Fibroblast of skin of scalp (primary cell): ENCODE data around the gene RB1.

Source experiments
- DNase-seq: peaks from one replicate; pipeline ENCODE4 v3.0.0-alpha.2; 2013

Gene RB1

GRCh38 chr13:48500652-48501197 is 197.2 kb downstream of the RB1 start:
- DNase-seq: peak; percentile 75

DNA sequence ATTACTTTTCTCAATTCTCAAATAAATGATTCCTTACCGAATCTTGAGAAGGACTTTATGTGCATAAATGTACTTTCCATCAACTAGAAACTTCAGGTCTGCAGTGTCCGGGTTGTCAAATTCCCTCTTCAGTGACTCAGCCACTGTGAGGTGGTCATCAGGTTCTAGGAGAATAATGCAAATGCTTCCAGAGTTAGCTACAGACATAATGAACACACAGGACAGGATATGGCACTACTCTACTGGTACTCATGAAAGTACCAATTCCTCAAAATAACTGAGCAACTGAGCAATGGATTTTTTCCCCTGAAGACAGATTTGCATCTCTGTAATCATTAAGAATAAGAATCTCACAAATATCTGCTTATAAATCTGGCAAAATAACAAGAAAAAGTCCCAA is 198.2 kb downstream of the RB1 start:
- no peak for DNase-seq

DNA sequence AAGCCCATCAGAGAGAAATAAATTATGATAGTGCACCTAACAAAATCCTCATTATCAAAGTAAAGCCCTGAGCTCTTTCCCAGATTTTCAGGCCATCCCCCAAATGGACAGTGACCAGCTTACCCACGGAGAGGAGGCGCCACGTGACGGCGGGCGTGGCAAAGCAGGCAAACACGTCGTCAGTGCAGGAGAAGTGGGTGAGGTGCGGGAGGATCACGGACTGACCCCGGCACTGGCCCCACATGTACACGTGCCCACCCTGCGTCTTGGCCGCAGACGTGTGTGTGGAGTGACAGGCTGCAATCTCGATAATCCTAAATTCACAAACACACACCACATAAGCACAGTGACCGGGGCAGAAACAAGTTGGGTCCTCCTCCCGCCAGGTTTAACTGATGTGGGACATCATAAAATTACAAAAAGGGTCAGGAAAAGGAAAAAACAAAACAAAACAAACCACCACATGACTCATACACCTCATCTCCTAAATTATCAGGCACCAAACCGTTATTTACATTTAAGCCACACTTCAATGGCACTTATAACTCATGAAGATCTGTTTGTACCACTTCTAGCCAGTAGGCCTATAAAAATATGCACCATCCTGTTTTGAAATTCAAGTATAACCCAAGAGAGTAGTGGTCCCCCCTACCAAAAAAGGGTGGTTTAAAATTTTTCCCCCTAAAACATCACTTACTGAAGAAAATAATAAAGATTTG is 199.2 kb downstream of the RB1 start:
- DNase-seq: no peak

- DNase-seq: no peak
Observed at GRCh38 chr13:48504606-48505005, 201.1 kb downstream of the RB1 start.

DNA sequence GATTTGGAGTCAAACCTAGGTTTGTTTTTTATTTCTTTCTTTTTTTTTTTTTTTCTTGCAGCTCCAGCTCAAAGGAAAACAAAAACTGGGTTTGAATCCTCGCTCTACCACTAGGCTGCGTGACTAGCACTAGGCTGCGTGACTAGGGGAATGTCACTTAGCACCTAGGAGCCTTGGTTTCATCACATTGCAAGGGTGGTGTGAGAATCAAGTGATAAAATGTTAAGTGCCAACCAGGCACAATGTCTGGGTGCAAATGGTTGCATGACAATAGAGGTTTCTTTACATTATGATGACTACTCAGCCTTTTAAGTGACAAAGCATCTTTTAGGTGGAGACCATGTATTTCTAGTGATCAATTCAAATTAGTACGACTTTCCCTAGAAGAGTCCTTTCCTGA is 201.5 kb downstream of the RB1 start:
- DNase-seq: no peak

- DNase-seq: peak; percentile 60
Observed at GRCh38 chr13:48505597-48506091, 202.1 kb downstream of the RB1 start.

- DNase-seq: no peak
Observed at GRCh38 chr13:48506092-48506701, 202.6 kb downstream of the RB1 start.

DNA sequence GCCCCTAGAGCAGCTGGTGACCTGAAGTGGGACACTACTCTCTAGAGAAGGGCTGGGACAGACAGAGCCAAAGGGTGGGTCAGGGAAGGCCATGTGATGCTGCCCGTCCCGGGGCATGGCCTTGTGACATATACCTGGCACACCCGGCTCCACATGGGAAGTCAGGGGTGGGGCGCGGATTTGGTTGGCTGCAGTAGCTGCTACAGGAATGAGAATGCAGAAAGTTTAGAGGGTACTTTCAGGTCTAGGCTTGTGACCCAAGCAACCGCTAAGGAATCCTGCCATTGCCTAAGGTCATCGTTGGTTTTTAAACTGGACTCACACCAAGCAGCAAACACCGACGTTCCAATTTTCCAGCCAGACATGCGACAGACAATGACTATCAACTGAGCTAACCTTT is 203.5 kb downstream of the RB1 start:
- no peak for DNase-seq

- no peak for DNase-seq
Observed at GRCh38 chr13:48508011-48508410, 204.5 kb downstream of the RB1 start.

DNA sequence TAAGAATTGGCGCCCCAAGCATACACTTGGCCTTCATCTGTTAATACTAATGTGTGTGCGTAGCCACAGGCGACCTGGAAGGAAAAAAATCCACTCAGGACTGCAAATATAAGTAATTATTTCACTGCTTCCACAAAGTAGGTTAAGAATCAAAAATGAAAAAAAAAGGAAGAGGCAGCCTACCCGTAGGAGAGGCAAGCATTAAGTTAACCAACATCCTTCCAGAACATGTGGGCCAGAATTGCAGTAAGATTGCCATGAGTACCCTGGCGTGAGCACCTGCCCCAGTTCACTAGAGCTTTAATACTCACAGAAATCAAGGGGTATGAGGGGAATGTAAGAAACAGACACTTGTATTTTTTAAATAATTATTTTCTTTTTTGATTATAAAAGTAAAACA is 207.1 kb downstream of the RB1 start:
- no peak for DNase-seq

DNA sequence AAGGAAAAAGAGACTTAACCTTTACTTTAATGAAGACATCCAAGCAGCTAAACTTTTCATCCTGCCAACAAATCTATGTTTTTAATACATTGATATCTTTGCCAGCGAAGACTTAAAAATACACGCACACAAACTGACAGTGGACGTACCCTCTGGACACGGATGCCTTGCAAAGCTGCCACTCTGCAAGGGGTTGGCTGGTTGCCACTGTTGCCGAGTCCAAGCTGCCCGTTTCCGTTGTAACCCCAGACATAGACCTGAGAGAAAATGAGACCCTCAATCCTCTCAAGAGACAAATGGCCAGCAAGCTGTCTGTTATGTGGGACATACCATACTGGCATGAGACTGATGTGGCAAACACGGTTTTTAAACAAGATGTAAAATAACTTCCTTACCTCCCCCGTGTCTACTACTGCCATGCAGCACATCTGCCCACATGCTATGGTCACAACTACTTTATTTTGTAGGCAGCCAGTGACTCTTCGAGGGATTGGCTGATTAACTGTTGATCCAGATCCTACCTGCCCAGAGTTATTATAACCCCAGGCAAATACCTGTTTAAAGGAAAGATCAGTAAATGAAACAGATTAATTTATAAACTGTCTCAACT is 208.2 kb downstream of the RB1 start:
- DNase-seq: no peak

DNA sequence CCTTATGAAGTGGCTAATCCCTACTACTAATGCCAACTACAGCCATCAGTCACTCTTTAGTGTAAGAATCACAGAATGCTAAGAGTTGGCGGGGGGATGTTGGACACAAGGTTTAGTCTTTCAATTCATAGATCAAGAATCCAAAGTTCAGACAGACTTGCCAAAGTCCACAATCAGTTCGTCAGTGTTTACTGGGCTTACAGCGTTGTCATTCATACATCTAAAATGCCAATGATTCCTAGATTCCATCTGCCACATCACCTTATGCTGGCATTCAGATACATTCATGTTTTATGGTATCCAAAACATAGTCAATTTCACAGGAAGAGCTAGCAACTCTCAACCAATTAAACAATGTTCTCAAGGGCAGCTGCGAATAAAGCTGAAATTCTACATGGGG is 211.2 kb downstream of the RB1 start:
- DNase-seq: no peak

DNA sequence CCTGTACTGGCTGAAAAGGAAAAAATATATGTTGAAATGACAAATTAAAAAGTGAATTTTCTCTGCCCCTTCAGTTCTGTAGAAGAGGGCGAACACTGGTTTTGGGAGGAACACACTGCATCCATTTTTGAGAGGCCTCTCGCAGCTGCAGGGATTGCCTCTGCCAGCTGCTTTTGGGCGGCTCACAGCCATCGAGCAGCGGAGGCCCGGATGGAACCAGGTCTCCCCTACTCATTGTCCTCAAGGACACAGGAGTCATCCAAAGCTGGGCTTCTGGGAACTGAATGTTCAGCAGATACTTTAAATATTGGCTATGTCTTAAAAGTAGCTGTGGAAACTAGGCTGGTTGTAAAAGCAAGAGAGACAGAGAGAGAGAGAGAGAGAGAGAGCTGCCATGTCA is 212.2 kb downstream of the RB1 start:
- DNase-seq: no peak

DNA sequence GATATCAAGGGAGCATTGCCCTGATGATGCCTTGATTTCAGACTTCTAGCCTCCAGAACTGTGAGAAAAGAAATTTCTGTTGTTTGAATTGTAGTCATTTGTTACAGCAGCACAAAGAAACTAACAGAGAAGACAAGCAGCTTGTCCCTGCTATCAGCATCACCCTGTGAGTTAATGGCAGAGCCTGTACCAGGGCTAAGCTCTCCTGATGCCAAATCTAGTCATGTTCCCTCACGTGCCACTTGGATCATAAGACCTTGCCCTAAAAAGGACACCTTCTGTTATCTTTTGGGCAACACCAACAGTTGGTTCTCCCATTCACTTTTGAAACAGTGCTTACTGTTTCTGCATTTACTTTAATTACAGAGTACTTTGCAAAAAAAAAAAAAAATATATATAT is 214.5 kb downstream of the RB1 start:
- no peak for DNase-seq

- no peak for DNase-seq
Observed at GRCh38 chr13:48526286-48526685, 222.7 kb downstream of the RB1 start.

DNA sequence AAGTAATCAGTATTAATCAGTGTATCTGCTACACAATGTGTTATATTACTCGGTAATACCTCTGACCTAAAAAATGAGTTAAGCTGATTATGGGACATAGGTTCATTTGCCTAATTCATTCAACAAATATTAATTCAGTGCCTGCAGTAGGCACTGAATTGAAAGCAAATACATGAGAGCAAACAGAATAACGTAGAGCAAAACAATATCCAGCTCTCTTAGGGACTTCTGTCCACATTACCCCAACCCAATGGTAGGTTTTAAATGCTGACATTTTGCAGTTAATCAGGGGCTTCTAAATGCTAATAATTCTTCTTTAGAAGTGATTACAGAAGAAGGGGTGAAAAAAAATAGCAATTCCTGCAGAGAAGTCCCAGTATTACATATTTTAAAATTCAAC is 224.4 kb downstream of the RB1 start:
- no peak for DNase-seq

DNA sequence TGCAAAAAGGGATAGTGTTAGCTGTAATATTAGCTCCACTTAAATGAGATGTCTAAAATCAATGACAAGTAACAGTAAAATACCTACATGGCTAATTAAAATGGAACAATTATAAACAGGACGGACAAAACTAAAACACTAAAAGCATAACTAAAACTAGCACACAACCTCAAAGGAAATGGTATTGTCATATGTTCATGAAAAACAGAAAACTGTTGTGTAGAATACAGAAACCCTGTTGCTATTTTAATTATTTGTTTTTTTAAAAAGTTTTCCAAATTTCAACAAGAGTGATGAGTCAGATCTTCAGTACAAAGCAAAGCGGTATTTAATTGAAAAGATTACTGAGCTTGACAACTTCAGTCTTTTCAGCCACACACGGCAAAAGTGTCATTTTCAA is 225.2 kb downstream of the RB1 start:
- DNase-seq: no peak

DNA sequence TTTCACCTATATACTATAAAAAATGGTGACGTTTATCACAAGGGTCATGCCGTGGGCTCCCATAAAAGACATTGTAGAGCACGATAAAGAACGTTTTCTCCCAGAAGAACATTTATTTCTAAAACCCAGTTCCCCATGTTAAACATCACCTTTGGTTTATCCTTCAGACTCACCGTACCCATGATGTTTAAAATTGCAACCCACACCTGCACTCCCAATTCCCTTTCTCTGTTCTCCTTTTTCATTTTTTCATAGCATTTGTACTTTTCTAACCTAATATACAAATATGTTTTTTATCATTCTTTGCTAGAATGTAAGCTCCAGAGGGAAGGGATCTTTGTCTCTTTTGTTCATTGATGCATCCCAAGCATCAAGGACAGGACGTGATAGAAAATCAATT is 227.3 kb downstream of the RB1 start:
- DNase-seq: no peak
